Activated CD8-positive, alpha-beta T cell treated with anti-CD3 and anti-CD28 coated beads for 36 hours (primary cell): ENCODE data around the gene HMCN1. TPM values are rescaled to one million over a fixed set of nuclear protein-coding genes. Genes with fewer than 3 reads are reported as not detected.

Experiments used
- ATAC-seq: fragments of 200-7000 bp; cut with Tn5 transposase; one replicate; pipeline ENCODE4 v1.10.0; 2021; ENCODE audit warnings: mild to moderate bottlenecking, moderate library complexity
- CTCF ChIA-PET: fragments of 350-600 bp; sonication (Branson Sonifier 250); formaldehyde crosslinking; loops from one replicate; lab custom pipeline; 2021; ENCODE audit warnings: antibody characterized with exemption; lab: Charles Lee
- POLR2A ChIA-PET: fragments of 350-600 bp; sonication (Branson Sonifier 250); formaldehyde crosslinking; loops from one replicate; lab custom pipeline; 2021; ENCODE audit warnings: antibody characterized with exemption; lab: Charles Lee
- DNase-seq: peaks from one replicate; pipeline ENCODE4 v3.0.0-alpha.2; 2020
- H3K27ac Mint-ChIP-seq: one replicate; pipeline ENCODE4 v1.8.0; 2021; ENCODE audit warnings: mild to moderate bottlenecking, mixed read lengths
- H3K27me3 Mint-ChIP-seq: one replicate; pipeline ENCODE4 v1.8.0; 2021; ENCODE audit warnings: mixed read lengths
- H3K36me3 Mint-ChIP-seq: one replicate; pipeline ENCODE4 v1.8.0; 2021; ENCODE audit warnings: low read depth, mixed read lengths
- H3K4me1 Mint-ChIP-seq: one replicate; pipeline ENCODE4 v1.8.0; 2021; ENCODE audit warnings: low read depth, mixed read lengths
- H3K4me3 Mint-ChIP-seq: one replicate; pipeline ENCODE4 v1.8.0; 2021; ENCODE audit warnings: mild to moderate bottlenecking, moderate library complexity, mixed read lengths
- H3K9me3 Mint-ChIP-seq: one replicate; pipeline ENCODE4 v1.8.0; 2021; ENCODE audit warnings: mixed read lengths
- CTCF ChIP-seq: fragments of 200-600 bp; IDR thresholded peaks from one replicate; pipeline ENCODE4 v1.8.0; 2022; ENCODE audit warnings: antibody characterized with exemption, mild to moderate bottlenecking
- intact Hi-C: fragments of 100-400 bp; cut with micrococcal nuclease; formaldehyde crosslinking; loops from one replicate; pipeline ENCODE4 v1.10.0; 2022
- total RNA-seq, 2 experiments: library from RNA; stranded (reverse); gene quantifications; one replicate each; pipeline ENCODE4 v1.2.3, GENCODE V29; 2021

The HMCN1 gene
- total RNA-seq, 2 experiments from 2014 or later: not detected

- CTCF ChIA-PET: no interaction called here
- no peak for ATAC-seq
- H3K27me3 Mint-ChIP-seq: peaks cover 5% of the 10 kb centered on the region
- no peak for TF ChIP-seq CTCF
- H3K4me1 Mint-ChIP-seq: no peaks in the 10 kb centered on the region
- no peak overlapping the region for H3K4me3 Mint-ChIP-seq
- no peaks in the 10 kb centered on the region for H3K9me3 Mint-ChIP-seq
- H3K27ac Mint-ChIP-seq: no peak overlapping the region
- no peaks in the 10 kb centered on the region for H3K36me3 Mint-ChIP-seq
- no peak for DNase-seq
- intact Hi-C loops: no loop called here
- POLR2A ChIA-PET: interaction anchor here (0.8 kb wide), 1 partner anchor 252 kb away, joined by 3 read pairs; no protein-coding TSS in a partner anchor
Measured at GRCh38 chr1:185869590-185869989, 135.4 kb downstream of the HMCN1 start.

GRCh38 chr1:185871627-185872150 is 137.5 kb downstream of the HMCN1 start:
- Mint-ChIP-seq H3K27me3 (peaks cover 5% of the 10 kb centered on the region), H3K4me3 (no peak overlapping the region), H3K4me1 (no peaks in the 10 kb centered on the region), H3K36me3 (no peaks in the 10 kb centered on the region), H3K9me3 (no peaks in the 10 kb centered on the region), H3K27ac (no peak overlapping the region)
- ChIA-PET CTCF (no interaction called here), POLR2A (no interaction called here)
- intact Hi-C loops: no loop called here
- DNase-seq: no peak
- TF ChIP-seq CTCF: no peak
- no peak for ATAC-seq

GRCh38 chr1:185874246-185874645 is 140.1 kb downstream of the HMCN1 start:
- no peaks in the 10 kb centered on the region for H3K9me3 Mint-ChIP-seq
- no peak for TF ChIP-seq CTCF
- no peak overlapping the region for H3K27ac Mint-ChIP-seq
- H3K4me1 Mint-ChIP-seq: no peaks in the 10 kb centered on the region
- ChIA-PET POLR2A (no interaction called here), CTCF (no interaction called here)
- intact Hi-C loops: no loop called here
- H3K4me3 Mint-ChIP-seq: no peak overlapping the region
- ATAC-seq (no peak), DNase-seq (no peak)
- no peaks in the 10 kb centered on the region for H3K36me3 Mint-ChIP-seq
- peaks cover 2% of the 10 kb centered on the region for H3K27me3 Mint-ChIP-seq

GRCh38 chr1:185880330-185880729 is 146.1 kb downstream of the HMCN1 start:
- no peak overlapping the region for H3K4me3 Mint-ChIP-seq
- H3K9me3 Mint-ChIP-seq: no peaks in the 10 kb centered on the region
- POLR2A ChIA-PET: no interaction called here
- no peak overlapping the region for H3K27ac Mint-ChIP-seq
- CTCF ChIA-PET: no interaction called here
- intact Hi-C loops: no loop called here
- peaks cover 5% of the 10 kb centered on the region for H3K27me3 Mint-ChIP-seq
- no peaks in the 10 kb centered on the region for H3K4me1 Mint-ChIP-seq
- ATAC-seq (no peak), DNase-seq (no peak)
- no peaks in the 10 kb centered on the region for H3K36me3 Mint-ChIP-seq
- TF ChIP-seq CTCF: no peak

GRCh38 chr1:185880779-185881333 is 146.7 kb downstream of the HMCN1 start:
- Mint-ChIP-seq H3K36me3 (no peaks in the 10 kb centered on the region), H3K4me1 (no peaks in the 10 kb centered on the region), H3K9me3 (no peaks in the 10 kb centered on the region), H3K27ac (no peak overlapping the region), H3K4me3 (no peak overlapping the region), H3K27me3 (peaks cover 5% of the 10 kb centered on the region)
- POLR2A ChIA-PET: no interaction called here
- intact Hi-C loops: no loop called here
- no peak for DNase-seq
- CTCF ChIA-PET: no interaction called here
- no peak for TF ChIP-seq CTCF
- ATAC-seq: no peak
